Skin epidermis (tissue), 12 donors: ENCODE data around the gene KIAA1671.

Experiments
- H3K27ac ChIP-seq, 21 experiments: fragments of 200-600 bp; sonication (generic) in 11 of 21; one replicate each; pipeline ENCODE4 v1.5.0; 2020; ENCODE audit warnings: mild to moderate bottlenecking in 3 of 21, inconsistent platforms in 2 of 21, moderate library complexity in 2 of 21
- H3K4me3 ChIP-seq, 7 experiments: fragments of 200-600 bp; sonication (generic) in 2 of 7; one replicate each; pipeline ENCODE4 v1.5.0; 2020; ENCODE audit warnings: inconsistent platforms in 2 of 7, mild to moderate bottlenecking in 2 of 7, moderate library complexity in 1 of 7

KIAA1671 gene

GRCh38 chr22:25099202-25099601, 146.7 kb downstream of the KIAA1671 start:
- H3K4me3 ChIP-seq = no peak overlapping the region
- H3K27ac ChIP-seq = no peak overlapping the region

- no peak overlapping the region for H3K4me3 ChIP-seq
- no peak overlapping the region for H3K27ac ChIP-seq
Observed at GRCh38 chr22:25100402-25100801, 147.9 kb downstream of the KIAA1671 start.

GRCh38 chr22:25100948-25101347, 148.4 kb downstream of the KIAA1671 start:
- no peak overlapping the region for H3K27ac ChIP-seq
- no peak overlapping the region for H3K4me3 ChIP-seq

DNA sequence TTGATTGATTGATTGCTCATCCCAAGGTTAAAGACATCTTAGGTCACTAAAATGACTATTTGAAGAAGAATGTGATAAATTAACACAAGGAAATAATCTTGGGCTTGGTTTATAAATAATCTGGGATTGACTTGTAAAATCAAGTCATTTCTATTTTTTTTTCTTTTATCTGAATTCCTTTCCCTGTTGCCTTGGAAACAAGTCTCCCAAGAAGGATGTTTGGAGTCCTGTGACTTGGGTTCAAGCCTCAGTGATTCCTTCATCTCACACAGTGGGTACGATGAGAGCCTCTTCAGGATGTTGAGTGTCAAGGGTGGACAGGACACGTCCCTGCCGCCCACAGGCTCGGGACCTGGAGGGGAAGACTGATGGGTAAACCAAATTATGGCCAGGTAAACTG, 149.0 kb downstream of the KIAA1671 start:
- Histone ChIP-seq H3K4me3 (no peak overlapping the region), H3K27ac (no peak overlapping the region)

DNA sequence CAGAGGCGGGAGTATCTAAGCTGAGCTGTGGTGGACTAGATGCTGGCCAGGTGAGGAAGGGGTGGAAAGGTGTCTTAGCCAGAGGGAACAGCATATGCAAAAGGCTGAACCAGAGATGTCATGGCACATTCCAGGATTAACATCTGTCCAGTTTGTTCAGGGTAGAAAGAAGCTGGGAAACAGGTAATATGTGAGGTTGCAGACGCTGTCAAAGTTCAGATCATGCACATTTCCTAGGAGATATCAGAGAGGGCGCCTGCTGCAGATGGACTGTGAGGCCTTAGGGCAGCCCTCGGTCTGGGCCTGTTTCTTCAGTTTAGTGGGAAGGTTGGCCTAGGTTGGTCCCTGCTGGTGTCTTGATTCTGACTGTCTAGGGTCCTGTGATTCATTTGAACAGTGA, 149.5 kb downstream of the KIAA1671 start:
- Histone ChIP-seq H3K4me3 (no peak overlapping the region), H3K27ac (no peak overlapping the region)

- no peak overlapping the region for H3K27ac ChIP-seq
- H3K4me3 ChIP-seq = no peak overlapping the region
Observed at GRCh38 chr22:25102722-25103121, 150.2 kb downstream of the KIAA1671 start.

GRCh38 chr22:25104367-25104766, 151.9 kb downstream of the KIAA1671 start:
- Histone ChIP-seq H3K27ac (no peak overlapping the region), H3K4me3 (no peak overlapping the region)

GRCh38 chr22:25105817-25106650, 153.5 kb downstream of the KIAA1671 start:
- Histone ChIP-seq H3K27ac (no peak overlapping the region), H3K4me3 (no peak overlapping the region)

DNA sequence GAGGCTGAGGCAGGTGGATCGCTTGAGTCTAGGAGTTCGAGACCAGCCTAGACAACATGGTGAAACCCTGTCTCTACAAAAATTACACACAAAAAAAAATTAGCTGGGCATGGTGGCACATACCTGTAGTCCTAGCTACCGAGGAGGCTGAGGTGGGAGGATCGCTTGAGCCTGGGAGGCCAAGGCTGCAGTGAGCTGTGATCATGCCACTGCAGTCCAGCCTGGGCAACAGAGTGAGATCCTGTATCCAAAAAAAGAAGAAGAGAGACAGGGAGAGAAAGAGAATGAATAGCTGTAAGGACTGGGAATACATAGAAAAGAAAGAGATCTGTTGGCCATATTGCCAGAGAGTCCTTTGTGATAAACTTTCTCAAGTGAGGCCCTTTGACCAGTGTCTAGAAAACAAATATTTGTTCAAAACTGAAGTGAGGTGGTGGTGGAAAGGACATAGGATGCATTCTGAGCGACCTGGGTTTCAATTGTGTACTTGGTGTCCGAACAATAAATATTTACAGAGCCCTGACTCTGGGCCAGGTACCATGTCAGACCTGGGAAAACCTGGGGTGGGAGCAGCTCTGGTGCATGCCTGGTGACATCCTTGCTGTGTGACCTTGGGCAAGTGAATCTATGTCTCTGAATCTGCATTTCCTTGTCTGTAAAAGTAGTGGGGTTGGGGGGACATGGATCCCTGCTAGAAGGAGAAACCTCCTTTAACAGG, 157.5 kb downstream of the KIAA1671 start:
- H3K4me3 ChIP-seq = no peak overlapping the region
- peak overlapping the region in 4 of 21 experiments; percentile 10 to 89 (median 78) for H3K27ac ChIP-seq

GRCh38 chr22:25110596-25110845, 158.0 kb downstream of the KIAA1671 start:
- H3K4me3 ChIP-seq = peak overlapping the region in 3 of 7 experiments; percentile 36 to 51 (median 47)

GRCh38 chr22:25110846-25111578, 158.5 kb downstream of the KIAA1671 start:
- peak overlapping the region in 20 of 21 experiments; percentile 13 to 89 (median 75) for H3K27ac ChIP-seq
- H3K4me3 ChIP-seq = peak overlapping the region; percentile 36 to 52 (median 47)

More at GRCh38 chr22:25110596-25110845, 158.0 kb downstream of the KIAA1671 start:
- peak overlapping the region in 13 of 21 experiments; percentile 13 to 89 (median 76) for H3K27ac ChIP-seq

DNA sequence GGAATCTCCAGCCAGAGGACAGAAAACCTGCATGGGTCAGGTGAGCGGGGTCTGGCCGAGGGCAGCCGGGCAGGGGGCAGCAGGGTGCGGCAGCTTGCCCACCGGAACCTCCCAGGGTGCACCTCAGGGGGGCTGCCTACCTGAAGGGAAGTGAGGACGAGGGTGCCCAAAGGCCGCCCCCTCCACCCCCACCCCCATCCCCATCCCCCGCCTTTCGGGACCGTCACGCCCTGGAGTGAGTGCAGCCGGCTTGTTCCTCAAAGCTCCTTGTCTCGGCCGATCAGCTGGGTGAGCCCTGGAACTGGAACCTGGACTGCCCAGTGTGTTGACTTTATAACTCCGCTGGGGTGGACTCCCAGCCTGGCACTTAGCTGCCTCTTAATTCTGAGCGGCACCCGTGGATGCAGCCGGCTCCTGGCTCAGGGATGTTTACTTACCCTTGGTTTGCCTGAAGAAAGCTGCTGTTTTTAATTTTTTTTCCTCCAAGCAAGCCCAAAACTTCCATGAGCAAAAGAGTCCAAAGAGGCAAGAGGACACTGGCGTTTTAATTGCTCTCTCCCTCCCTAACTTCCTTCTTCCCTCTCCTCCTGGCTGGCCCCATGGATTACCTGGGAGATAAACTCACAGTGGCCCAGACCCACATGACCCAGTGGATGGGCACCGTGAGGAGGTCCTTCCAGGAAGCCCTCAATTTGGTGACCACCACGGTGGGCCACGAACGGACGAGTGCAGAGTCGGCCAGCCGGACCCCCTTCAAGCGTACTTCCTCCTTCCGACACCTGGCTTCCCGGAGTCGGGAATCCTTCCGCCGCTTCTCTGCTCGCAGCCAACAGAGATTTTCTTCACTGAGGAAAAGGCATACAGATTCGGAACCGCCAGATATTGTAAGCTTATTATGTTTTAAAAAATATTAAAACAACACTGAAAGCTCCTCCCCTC, 159.3 kb downstream of the KIAA1671 start:
- peak overlapping the region; percentile 36 to 52 (median 47) for H3K4me3 ChIP-seq
- H3K27ac ChIP-seq = peak overlapping the region in 20 of 21 experiments; percentile 13 to 89 (median 75)

- Histone ChIP-seq H3K27ac (peak overlapping the region in 16 of 21 experiments; percentile 1 to 89 (median 76)), H3K4me3 (peak overlapping the region; percentile 36 to 52 (median 47))
Observed at GRCh38 chr22:25112538-25113253, 160.2 kb downstream of the KIAA1671 start.

GRCh38 chr22:25113316-25113721, 160.8 kb downstream of the KIAA1671 start:
- Histone ChIP-seq H3K27ac (peak overlapping the region in 16 of 21 experiments; percentile 1 to 89 (median 74)), H3K4me3 (peak overlapping the region in 1 of 7 experiments; percentile 52)

DNA sequence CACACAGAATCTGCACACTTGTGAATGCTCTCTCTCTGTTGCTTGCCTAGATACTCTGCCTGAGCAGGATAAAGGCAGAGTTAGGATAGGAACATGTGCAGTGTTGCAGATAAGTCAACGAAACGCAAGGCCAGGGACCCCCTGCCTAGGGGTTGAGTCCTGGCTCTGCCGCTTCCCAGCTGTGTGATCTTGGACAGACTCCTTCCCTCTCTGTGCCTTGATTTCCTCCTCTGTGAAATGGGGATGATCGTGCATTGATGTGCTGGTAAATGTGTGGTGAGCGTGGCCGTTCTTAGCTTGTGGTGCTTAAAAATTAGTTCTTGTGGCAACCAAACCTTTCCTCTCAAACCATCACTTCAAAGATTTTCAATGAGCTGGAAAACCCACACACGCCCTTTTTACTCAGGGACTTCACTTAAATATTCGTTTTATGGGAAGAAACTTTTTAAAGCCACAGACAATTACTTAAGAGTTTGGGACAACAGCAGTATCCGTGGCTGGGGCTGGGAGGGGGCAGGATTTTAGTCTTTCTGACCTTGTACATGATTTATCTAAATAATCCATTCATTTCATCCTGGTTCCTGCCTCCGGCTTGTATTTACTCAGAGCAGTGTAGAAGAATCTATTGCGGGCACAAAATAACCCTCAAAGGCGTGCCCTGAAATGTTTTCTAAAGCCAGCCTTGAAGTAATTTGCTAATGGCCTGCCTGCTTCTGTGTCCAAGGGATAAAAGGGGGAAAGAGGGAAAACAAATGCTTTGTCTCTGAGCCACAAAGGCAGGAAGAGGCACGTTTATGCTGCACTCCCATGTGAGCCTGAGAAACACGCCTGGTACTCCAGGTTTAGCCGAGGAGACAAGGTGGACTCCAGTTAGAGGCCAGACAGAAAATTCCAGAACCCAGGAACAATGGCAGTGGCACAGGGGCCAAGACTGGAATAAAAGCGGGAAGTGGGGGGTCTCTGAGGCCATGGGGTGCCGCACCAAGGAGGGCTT, 162.2 kb downstream of the KIAA1671 start:
- Histone ChIP-seq H3K27ac (peak overlapping the region in 15 of 21 experiments; percentile 6 to 89 (median 72)), H3K4me3 (peak overlapping the region in 1 of 7 experiments; percentile 52)

DNA sequence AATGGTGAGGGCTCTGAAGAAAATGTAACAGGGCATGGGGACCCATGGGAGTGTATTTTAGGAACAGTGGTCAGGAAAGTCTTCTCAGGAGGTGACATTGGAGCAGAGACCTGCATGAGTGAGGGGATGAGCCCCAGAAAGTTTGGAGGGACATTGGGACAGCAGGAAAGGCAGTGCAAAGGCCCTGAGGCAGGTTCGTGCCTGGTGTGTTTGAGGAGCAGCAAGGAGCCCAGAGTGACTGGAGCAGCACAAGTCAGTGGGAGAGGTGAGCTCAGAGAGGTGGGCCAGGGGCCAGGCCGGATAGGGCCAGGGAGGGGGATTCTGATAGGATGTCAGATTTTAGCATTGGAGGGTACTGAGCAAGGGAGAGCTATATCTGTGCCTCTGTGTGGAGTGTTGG, 167.1 kb downstream of the KIAA1671 start:
- Histone ChIP-seq H3K27ac (peak overlapping the region in 18 of 21 experiments; percentile 25 to 72 (median 50)), H3K4me3 (no peak overlapping the region)

GRCh38 chr22:25120093-25120561, 167.6 kb downstream of the KIAA1671 start:
- Histone ChIP-seq H3K4me3 (no peak overlapping the region), H3K27ac (peak overlapping the region in 19 of 21 experiments; percentile 25 to 72 (median 50))
